MV-4-11 (cell line): Measurements from ENCODE around the gene CEP72.

Experiments used
- DNase-seq: peaks from one replicate; lab custom pipeline; 2025; lab: John Stamatoyannopoulos, UW

CEP72 gene

DNA sequence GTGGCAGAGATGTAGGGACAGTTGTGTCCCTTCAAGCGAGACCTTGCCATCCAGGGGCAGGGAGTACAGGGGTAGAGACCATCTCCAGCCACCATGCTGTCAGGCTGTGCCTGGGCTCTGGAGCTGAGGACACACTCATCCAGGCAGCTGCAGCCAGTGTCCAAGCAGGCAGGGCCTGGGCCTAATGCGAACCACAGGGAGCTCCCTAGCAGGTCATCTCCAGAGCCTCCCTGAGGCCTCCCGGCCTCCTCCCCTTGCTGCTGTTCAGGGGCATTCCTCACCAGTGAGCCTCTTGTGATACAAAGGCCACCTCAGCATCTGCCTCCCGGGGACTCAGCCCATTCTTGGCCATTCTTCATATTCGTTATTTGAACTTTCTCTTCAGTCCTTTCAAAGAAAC is 46.0 kb downstream of the CEP72 start:
- DNase-seq, result no peak

DNA sequence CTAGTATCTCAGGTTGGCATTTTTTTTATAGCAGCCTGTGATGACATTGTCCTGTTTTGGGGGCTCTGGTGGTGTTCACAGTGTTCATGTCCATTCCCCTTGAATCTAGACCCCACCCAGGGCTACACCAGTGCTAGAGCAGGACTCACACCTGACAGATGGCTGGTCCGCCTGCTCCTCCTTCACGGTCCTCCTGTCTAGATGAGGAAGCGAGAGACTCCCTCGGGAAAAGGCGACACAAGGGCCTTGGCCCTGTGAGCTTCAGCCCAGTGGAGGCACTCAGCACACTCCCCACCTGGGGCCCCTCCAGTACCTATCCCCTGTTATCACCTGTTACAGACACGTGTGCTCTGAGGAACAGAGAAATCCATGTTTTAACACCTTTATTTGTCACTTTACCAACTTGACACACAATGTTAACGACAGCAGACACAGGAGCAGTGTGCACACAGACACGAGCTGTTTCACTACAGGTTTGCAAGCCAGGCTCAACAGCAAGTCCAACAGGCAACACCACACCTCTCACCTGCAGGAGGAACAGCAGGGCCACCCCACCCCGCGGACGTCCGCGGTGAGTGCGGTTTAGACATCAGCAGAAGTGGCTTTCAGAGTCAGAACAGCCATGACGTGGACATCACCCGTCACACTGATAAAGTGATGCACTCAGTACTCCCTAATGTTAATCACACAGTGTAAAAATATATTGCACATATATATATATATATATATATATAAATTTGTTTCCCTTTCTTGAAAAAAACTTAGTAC is 47.5 kb downstream of the CEP72 start:
- DNase-seq, result no peak

- no peak for DNase-seq
Observed at GRCh38 chr5:660491-661030, 48.4 kb downstream of the CEP72 start.

GRCh38 chr5:661891-662750 is 50.0 kb downstream of the CEP72 start:
- no peak for DNase-seq

- no peak for DNase-seq
Observed at GRCh38 chr5:662751-663435, 50.8 kb downstream of the CEP72 start.

- no peak for DNase-seq
Observed at GRCh38 chr5:663436-664342, 51.5 kb downstream of the CEP72 start.

- no peak for DNase-seq
Observed at GRCh38 chr5:664343-664993, 52.3 kb downstream of the CEP72 start.

DNA sequence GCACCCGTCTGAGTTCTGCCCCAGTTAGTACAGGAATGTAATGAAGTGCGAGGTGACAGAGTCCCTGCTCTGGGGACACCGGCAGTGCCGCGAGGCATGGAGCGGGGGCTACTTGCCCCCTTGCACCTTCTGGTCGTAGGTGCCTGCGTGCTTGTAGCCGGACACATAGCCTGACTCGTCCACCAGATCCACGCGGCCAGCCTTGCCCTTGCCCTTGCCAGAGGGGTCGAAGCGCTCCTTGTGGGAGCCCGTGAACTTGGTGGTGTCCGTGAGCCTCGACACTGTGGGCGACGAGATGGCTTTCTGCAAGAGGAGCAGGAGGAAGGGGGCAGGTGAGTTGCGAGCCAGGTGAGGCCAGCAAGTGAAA is 52.8 kb downstream of the CEP72 start:
- DNase-seq, result no peak

GRCh38 chr5:665541-665955 is 53.4 kb downstream of the CEP72 start:
- no peak for DNase-seq

DNA sequence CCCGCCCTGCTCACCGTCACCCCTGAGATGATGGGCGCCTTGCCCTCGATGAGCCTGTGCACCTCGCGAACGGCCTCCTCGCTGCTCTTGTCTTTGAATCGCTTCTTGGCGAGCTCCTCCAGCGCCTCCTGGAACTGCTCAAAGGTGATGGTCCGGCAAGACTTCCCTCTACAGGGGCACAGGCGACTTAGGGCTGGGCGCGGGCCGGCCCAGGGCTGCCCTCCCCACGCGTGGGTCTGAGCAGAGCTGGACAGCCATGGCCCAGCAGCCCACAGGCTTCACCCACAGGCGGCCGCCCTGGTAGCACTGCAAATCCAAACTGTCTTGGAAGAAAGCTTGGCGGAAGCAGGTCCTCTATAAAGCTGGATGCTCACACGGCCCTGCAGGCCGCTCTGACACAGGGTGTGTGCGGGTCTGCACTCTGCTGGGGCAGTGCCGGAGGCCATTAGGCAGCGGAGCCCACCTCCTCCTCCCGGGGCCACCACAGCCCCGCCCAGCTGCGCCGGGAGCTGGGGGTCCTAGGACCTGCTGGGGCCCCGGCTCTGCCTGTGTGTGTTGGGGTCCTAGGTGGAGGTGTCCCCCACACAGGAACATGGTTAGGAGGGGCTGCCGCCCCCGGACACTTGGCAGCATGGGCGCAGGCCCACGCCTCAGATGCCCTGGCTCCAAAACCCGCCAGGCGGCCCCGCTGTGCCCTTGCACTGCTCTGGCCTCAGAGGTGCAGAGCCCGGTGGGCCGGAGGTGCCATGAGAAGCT is 54.0 kb downstream of the CEP72 start:
- no peak for DNase-seq

DNA sequence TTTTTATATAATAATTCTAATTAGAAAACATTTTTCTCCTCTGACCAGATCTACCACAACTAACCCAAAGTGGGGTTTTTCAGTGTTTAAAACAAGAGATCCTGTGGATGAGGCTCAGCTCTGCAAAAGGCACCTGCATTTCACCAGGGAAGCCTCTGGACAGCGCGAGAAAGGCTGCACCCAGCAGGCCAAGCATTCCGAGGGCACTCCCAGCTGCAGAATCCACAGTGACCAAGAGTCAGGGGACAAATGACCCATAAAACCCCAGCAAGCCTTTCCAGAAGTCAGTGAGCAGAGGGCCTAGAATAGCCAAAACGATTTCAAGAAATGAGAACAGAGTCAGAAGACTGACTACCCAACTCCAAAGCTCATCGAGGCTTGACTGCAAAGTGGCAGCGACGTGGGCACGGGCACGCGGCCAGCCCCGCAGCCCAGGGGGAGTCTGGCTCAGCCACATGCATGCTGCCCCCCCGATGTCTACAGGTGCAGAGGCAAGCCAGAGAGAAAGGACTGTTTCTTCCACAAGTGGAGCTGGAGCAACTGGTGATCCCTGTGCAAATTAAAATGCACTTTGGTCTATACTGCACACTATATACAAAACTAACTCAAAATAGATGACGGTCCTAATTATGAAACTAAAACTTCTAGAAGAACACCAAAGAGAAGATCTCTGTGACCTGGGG is 54.8 kb downstream of the CEP72 start:
- DNase-seq, result no peak

DNA sequence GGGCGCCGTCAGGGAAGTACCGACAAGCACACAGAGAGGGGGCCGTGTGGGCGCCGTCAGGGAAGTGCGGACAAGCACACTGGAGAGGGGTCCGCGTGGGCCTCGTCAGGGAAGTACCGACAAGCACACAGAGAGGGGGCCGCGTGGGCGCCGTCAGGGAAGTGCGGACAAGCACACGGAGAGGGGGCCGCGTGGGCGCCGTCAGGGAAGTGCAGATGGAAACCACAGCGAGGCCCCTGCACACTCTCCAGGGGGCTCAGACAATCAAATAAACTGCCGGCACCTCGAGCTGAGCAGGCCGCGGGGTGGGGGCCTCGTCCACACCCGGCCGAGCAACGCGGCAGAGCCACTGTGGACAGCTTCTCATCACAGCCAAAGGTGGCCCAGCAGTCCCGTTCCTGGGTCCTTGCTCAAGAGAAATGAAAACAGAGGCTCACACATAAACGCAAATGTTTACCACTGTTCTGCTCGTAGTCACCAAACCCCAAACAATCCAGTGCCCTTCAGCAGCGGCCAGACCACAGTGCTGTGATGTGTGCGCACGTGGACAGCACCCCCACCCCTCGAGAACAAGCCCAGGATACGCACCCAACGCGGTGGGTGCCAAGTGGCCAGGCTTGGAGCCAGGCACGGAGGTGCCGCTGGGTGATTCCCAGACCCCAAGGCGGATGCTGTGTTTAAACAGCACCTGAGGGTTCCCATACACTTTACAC is 56.3 kb downstream of the CEP72 start:
- no peak for DNase-seq

DNA sequence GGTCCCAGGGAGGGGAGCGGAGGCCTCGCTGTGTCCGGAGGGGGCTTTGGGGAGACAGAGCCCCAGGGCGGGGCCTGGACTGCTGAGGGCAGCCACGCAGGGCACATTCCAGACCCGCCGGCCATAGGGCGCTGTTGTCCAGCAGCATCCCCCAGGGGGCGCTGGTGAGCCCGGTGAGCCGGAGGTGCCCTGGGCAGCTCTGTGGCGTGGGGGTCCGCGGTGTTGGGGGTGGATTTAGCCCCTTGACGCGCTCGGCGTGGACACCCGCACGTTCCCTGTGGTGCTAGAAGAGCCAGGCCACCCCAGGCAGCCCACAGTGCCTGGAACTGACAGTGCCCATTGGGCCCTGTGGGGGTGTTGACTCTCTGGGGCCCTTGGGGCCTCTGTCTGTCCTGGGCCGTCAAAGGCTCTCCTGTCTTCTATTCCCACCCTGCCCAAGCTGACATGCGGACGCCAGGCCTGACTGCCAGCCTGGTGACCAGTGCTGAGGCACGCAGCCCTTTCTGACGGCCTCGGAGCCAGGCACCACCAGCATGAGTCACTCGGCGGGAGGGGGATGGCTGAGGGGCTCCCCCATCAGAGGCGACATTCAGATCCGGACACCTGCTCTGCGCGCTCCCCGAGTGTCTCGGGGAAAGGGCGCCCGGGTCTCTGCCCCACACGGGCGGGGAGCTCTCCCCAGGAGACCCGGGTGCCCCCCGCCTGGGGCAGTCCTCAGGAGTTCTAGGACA is 57.1 kb downstream of the CEP72 start:
- DNase-seq, result no peak

DNA sequence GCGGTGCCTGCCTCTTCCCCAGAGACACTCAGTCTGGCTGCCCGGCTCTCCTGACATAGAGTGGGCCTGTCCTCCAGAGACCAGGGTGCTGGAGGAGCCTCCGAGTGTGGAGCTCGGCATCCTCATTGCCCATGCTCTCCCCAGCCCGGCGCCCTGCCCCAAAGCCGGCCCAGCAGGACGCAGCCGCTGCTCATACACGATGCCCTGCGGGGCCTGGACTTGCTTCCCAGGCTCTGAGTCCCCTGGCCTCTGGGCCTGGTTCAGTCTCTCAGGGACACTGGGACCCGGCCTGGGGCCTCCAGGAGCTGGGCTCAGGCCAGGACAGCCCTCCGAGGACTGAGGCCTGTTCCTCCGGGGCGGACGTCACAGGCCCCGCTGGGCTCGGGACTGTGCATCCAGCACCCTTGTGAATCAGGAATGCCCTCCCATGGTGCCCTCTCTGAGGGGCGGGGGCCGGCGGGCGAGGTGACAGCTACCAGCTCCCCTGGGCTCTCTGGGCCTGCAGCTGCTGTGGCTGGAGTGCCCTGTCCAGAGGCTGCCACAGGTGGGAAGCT is 57.8 kb downstream of the CEP72 start:
- DNase-seq, result no peak

DNA sequence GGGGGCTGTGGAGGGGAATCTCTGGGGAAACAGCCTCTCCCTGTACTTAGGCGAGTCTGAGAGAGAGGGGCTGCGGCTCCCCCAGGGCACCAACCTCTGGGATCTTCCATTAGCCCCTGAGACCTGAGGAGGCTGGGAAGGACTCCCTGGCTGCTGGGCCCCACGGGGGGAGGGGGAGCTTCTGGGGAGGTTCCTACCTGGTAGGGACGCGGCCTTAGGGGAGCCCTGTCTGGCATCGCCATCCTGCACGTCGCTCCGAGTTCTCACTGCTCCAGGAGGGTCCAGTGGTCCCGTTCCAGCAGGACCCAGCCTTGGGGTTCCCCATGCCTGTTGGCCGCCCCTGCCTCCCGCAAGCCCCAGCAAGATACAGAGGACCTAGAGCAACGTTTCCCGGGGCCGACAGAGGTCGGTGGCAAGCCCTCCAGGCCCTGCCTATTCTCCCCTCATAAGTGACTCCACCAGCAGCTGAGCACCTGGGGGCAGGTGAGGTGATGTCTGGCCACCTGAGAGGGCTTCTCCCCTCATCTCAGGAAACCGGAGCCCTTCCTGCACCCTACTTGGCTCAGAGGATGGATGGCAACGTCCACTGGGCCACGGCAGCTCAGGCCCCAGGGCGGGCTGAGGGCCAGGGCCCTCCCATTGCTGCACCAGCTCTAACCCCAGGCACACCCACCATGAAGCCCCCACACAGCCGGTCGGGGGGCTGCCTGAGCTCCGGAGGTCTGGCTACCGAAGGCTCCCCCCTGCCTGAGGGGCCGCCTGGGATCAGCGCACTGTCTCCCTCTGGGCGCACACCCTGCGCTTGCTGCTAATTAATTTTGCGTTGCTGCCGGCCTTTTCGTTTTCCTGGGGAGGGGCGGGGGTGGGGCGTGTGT is 58.5 kb downstream of the CEP72 start:
- no peak for DNase-seq

GRCh38 chr5:671459-672328 is 59.6 kb downstream of the CEP72 start:
- DNase-seq, result peak; percentile 54
